Activated CD8-positive, alpha-beta memory T cell treated with anti-CD3 and anti-CD28 coated beads for 24 hours (primary cell): ENCODE data around the gene ADH4.
"Not testable (repeated sequence)": the region's sequence is repeated elsewhere in the genome, so short reads cannot be mapped to it uniquely, and the experiment has no call there.

Experiments
- DNase-seq: peaks from one replicate; pipeline ENCODE4 v3.0.0-alpha.2; 2020

Gene ADH4

GRCh38 chr4:99131378-99131777 lies 12.7 kb downstream of the ADH4 start:
- no peak for DNase-seq

GRCh38 chr4:99126376-99126775 lies 17.7 kb downstream of the ADH4 start:
- no peak for DNase-seq

GRCh38 chr4:99121008-99121407 lies 23.1 kb downstream of the ADH4 start:
- DNase-seq = no peak

GRCh38 chr4:99120501-99120900 lies 23.6 kb downstream of the ADH4 start:
- DNase-seq = no peak

GRCh38 chr4:99117876-99118693 lies 26.0 kb downstream of the ADH4 start:
- no peak for DNase-seq

- not testable (repeated sequence) for DNase-seq
These were observed 26.8 kb downstream of the ADH4 start for GRCh38 chr4:99117122-99117841.

GRCh38 chr4:99109286-99109685 lies 34.8 kb downstream of the ADH4 start:
- not testable (repeated sequence) for DNase-seq

- DNase-seq = no peak
These were observed 39.9 kb downstream of the ADH4 start for GRCh38 chr4:99104153-99104552.

- DNase-seq = no peak
These were observed 40.9 kb downstream of the ADH4 start for GRCh38 chr4:99103166-99103565.

GRCh38 chr4:99102634-99103033 lies 41.5 kb downstream of the ADH4 start:
- DNase-seq = no peak

- no peak for DNase-seq
These were observed 43.2 kb downstream of the ADH4 start for GRCh38 chr4:99100876-99101275.

- DNase-seq = not testable (repeated sequence)
These were observed 44.3 kb downstream of the ADH4 start for GRCh38 chr4:99099814-99100213.

- DNase-seq = no peak
These were observed 44.8 kb downstream of the ADH4 start for GRCh38 chr4:99099311-99099710.

GRCh38 chr4:99091841-99092240 lies 52.3 kb downstream of the ADH4 start:
- DNase-seq = not testable (repeated sequence)

- no peak for DNase-seq
These were observed 52.9 kb downstream of the ADH4 start for GRCh38 chr4:99091216-99091575.

GRCh38 chr4:99090481-99091215 lies 53.4 kb downstream of the ADH4 start:
- DNase-seq = no peak

GRCh38 chr4:99088481-99089365 lies 55.4 kb downstream of the ADH4 start, which contains the start of gene ADH5:
Gene ADH5 (minus strand): TSS chr4:99088788. CDS start chr4:99088700, 88 bp downstream.
- DNase-seq = peak; percentile 93

- no peak for DNase-seq
These were observed 56.1 kb downstream of the ADH4 start for GRCh38 chr4:99088023-99088449.

GRCh38 chr4:99084595-99084994 lies 59.5 kb downstream of the ADH4 start:
- DNase-seq = no peak

- DNase-seq = no peak
These were observed 61.9 kb downstream of the ADH4 start for GRCh38 chr4:99082192-99082591.

- not testable (repeated sequence) for DNase-seq
These were observed 63.2 kb downstream of the ADH4 start for GRCh38 chr4:99080869-99081268.

- no peak for DNase-seq
These were observed 64.3 kb downstream of the ADH4 start for GRCh38 chr4:99079625-99080295.
